Activated naive CD8-positive, alpha-beta T cell (primary cell): Measurements from ENCODE around the gene VPREB3.

Experiments used
- H3K27ac Mint-ChIP-seq: one replicate; pipeline ENCODE4 v1.8.0; 2021; ENCODE audit warnings: mixed read lengths
- H3K27me3 Mint-ChIP-seq: one replicate; pipeline ENCODE4 v1.8.0; 2021; ENCODE audit warnings: mixed read lengths
- H3K36me3 Mint-ChIP-seq: one replicate; pipeline ENCODE4 v1.8.0; 2021; ENCODE audit warnings: mixed read lengths
- H3K4me1 Mint-ChIP-seq: one replicate; pipeline ENCODE4 v1.8.0; 2021; ENCODE audit warnings: low read depth, mixed read lengths
- H3K4me3 Mint-ChIP-seq: one replicate; pipeline ENCODE4 v1.8.0; 2021; ENCODE audit warnings: mild to moderate bottlenecking, mixed read lengths
- H3K9me3 Mint-ChIP-seq: one replicate; pipeline ENCODE4 v1.8.0; 2021; ENCODE audit warnings: low read depth, mixed read lengths

Gene VPREB3

DNA sequence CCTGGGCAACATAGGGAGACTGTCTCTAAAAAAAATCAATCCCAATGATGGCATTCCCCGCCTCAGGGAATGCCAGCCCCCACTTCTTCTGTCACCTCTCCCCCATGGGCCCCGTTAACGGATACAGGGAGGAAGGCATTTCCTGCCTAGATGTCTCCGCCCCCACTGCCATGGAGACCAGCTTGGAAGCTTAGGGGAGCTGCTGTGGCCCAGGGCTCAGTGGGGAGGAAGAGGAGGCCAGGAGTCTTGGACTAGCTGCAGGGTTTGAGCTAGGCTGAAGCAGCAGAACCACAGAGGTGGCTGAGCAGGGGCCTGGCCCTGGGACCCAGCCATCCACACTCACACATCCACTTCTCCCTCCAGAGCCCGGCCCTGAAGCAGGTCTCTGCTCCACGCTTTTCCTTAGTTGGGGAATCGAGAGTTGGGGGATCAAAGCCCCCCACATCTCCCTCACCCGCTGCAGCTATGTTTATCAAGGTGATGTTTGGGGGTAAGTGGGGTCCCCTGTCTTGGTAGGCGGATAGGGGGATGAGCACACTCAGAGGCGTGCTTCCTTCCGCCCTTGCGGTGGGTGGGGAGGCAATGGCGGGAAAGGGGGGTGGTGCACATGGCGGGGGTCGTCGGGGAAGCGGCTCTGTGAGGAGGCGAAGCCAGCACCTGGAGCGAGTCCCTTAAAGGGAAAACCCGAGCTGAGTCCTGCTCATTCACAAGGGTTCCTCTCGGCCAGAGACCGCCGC lies 8.8 kb upstream of the VPREB3 start, which contains the start of gene C22orf15:
Gene C22orf15, plus strand, starts transcription at position 149 of the 737 bp plus-strand sequence. Its CDS starts 317 bp downstream, at position 466.
- Mint-ChIP-seq H3K4me1 (peaks cover 40% of the 10 kb centered on the region), H3K9me3 (no peaks in the 10 kb centered on the region), H3K27me3 (no peaks in the 10 kb centered on the region), H3K27ac (peak within 1 kb of the TSS; percentile 75), H3K36me3 (no peaks in the 10 kb centered on the region), H3K4me3 (peak within 1 kb of the TSS; percentile 76)

DNA sequence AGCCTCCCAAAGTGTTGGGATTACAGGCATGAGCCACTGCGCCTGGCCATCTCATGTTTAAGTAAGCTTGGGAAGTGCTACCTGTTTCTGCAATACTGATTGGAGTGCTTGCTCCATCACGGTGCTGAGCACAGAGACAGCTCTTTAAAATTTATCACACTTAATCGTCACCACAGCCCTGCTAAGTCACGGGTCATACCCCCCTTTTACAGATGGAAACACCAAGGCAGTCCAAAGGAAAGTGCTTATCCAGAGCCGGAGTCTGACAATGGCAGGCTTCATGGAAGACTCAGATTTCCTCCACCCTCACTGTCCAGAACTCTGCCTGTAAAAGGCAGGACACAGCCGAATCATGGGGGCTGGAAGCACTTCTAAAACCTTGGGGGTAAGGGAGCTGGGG lies 5.8 kb upstream of the VPREB3 start:
- no peaks in the 10 kb centered on the region for H3K36me3 Mint-ChIP-seq
- H3K27me3 Mint-ChIP-seq, result no peaks in the 10 kb centered on the region
- H3K9me3 Mint-ChIP-seq, result no peaks in the 10 kb centered on the region
- no peak overlapping the region for H3K27ac Mint-ChIP-seq
- peaks cover 26% of the 10 kb centered on the region for H3K4me1 Mint-ChIP-seq
- no peak overlapping the region for H3K4me3 Mint-ChIP-seq

DNA sequence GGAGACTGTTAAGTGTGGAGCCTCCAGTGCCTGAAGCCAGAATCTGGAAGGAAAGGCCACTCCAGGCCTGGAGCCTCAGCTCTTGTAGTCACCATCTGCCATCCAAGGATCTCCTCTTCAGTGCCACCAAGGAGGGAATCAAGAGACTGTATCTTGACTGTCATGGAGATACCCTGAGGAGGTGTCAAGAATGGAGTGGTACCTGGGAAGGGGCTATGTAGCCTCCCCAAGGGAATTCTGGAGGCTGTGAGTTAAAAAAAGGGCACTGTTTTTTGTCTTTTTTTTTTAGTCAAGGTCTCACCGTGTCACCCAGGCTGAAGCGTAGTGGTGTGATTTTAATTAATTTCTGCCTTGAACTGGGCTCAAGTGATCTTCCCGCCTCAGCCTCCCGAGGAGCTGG lies 5.3 kb upstream of the VPREB3 start:
- no peaks in the 10 kb centered on the region for H3K27me3 Mint-ChIP-seq
- peaks cover 21% of the 10 kb centered on the region for H3K4me1 Mint-ChIP-seq
- no peaks in the 10 kb centered on the region for H3K36me3 Mint-ChIP-seq
- no peak overlapping the region for H3K4me3 Mint-ChIP-seq
- H3K9me3 Mint-ChIP-seq, result no peaks in the 10 kb centered on the region
- no peak overlapping the region for H3K27ac Mint-ChIP-seq

DNA sequence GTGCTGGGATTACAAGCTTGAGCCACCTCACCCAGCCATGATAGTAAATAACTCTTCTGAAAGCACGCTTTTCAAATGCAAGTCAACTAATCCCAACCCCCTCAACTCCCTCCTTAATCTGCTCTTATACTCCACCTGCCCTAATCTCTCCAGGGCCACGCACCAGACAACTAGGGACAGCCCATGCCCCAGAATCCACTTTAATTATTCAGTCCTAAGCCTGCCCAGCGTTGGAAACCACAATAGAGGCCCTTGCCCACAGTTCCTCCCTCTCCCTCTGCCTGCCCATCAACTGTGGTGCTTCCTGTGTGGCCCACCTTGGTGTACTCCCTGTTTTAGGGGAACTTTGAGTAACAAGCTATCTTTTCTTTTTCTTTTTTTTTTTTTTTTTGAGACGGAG lies 2.7 kb upstream of the VPREB3 start:
- H3K4me1 Mint-ChIP-seq, result no peaks in the 10 kb centered on the region
- no peaks in the 10 kb centered on the region for H3K9me3 Mint-ChIP-seq
- no peak overlapping the region for H3K27ac Mint-ChIP-seq
- no peaks in the 10 kb centered on the region for H3K27me3 Mint-ChIP-seq
- no peak overlapping the region for H3K4me3 Mint-ChIP-seq
- no peaks in the 10 kb centered on the region for H3K36me3 Mint-ChIP-seq

DNA sequence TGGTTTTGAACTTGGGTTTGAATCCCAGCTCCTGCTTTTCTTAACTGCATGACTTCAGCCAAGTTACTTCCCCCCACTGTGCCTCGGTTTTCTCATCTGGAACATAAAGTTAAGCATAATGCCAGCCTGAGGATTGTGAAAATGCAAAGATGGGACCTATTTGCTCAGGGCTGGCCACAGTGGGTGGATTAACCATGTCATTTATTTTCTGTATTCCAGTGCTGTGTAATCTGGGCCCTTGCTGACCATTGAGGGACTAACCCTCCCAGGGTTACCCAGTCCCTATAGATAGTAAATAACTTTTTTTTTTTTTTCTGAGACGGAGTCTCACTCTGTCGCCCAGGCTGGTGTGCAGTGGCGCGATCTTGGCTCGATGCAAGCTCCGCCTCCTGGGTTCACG lies 1.5 kb upstream of the VPREB3 start:
- H3K27ac Mint-ChIP-seq, result no peak overlapping the region
- no peaks in the 10 kb centered on the region for H3K4me1 Mint-ChIP-seq

DNA sequence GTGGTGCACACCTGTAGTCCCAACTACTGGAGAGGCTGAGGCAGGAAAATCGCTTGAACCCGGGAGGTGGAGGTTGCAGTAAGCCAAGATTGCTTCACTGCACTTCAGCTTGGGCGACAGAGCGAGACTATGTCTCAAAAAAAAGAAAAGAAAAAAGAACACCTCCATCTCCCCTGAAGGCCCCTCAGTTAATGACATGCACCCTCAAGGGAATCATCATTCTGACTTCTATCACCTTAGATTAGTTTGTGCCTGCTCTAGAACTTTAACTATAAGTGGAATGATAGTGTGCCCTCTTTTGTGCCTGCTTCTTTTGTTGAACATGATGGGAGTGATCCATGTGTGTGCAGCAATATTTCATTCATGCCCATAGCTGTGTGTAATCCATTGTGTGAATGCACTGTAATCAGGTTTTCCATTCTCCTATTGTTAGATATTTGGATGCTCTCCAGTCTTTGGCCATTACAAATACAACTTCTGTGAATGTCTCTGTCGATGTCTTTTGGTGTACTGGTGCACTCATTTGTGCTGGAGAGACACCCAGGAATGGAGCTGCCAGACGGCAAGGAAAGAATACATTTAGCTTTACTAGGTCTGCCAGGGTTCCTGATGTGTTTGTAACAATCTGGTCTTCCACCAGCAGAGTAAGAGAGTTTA lies 883 bp upstream of the VPREB3 start:
- H3K4me3 Mint-ChIP-seq, result no peak overlapping the region
- no peaks in the 10 kb centered on the region for H3K9me3 Mint-ChIP-seq
- H3K27ac Mint-ChIP-seq, result no peak overlapping the region
- H3K36me3 Mint-ChIP-seq, result no peaks in the 10 kb centered on the region
- peaks cover 4% of the 10 kb centered on the region for H3K4me1 Mint-ChIP-seq
- no peaks in the 10 kb centered on the region for H3K27me3 Mint-ChIP-seq

More for the DNA sequence above, 1.5 kb upstream of the VPREB3 start:
- H3K36me3 Mint-ChIP-seq, result no peaks in the 10 kb centered on the region
- H3K27me3 Mint-ChIP-seq, result no peaks in the 10 kb centered on the region
- no peak overlapping the region for H3K4me3 Mint-ChIP-seq
- H3K9me3 Mint-ChIP-seq, result no peaks in the 10 kb centered on the region

DNA sequence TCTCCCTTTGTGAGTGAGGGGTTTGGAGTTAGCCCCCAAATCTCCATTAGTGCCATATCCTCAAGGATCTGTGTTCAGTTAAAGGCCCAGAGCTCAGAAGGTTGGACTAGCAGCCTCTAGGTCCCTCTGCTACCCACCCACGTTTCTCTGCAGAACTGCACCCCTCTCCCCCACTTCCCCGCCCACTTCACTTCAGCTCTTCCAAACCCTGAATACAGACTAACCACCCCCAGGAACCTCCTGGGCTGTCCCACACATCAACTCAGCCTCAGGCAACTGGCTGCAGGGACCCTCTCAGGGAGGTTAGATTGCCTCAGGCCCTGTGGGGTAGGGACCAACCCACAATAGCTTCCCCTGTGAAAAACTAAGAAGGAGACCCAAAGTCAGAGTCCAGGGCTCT lies 840 bp downstream of the VPREB3 start:
- Mint-ChIP-seq H3K4me1 (peaks cover 8% of the 10 kb centered on the region), H3K27ac (no peak overlapping the region), H3K9me3 (no peaks in the 10 kb centered on the region), H3K4me3 (no peak overlapping the region), H3K36me3 (no peaks in the 10 kb centered on the region), H3K27me3 (no peaks in the 10 kb centered on the region)

DNA sequence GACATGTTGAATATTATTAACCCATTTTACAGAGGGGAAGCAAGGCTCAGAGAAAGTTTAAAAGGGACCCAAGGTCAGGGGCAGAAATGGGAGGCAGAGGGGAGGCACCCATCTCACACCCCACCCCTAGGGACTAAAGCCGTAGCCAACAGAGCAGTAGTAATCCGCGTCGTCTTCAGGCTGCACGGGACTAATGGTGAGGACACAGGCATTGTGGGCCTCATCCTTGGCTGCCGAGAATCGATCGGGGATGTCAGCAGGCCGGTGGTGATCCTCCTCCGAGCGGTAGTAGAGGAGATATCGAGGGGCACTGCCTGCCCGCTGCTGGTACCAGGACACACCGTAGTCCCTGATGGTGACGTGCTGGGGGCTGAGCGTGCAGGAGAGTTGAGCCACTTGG lies 1.5 kb downstream of the VPREB3 start:
- H3K27ac Mint-ChIP-seq, result no peak overlapping the region
- no peaks in the 10 kb centered on the region for H3K27me3 Mint-ChIP-seq
- H3K4me1 Mint-ChIP-seq, result peaks cover 8% of the 10 kb centered on the region
- H3K9me3 Mint-ChIP-seq, result no peaks in the 10 kb centered on the region
- H3K4me3 Mint-ChIP-seq, result no peak overlapping the region
- no peaks in the 10 kb centered on the region for H3K36me3 Mint-ChIP-seq

DNA sequence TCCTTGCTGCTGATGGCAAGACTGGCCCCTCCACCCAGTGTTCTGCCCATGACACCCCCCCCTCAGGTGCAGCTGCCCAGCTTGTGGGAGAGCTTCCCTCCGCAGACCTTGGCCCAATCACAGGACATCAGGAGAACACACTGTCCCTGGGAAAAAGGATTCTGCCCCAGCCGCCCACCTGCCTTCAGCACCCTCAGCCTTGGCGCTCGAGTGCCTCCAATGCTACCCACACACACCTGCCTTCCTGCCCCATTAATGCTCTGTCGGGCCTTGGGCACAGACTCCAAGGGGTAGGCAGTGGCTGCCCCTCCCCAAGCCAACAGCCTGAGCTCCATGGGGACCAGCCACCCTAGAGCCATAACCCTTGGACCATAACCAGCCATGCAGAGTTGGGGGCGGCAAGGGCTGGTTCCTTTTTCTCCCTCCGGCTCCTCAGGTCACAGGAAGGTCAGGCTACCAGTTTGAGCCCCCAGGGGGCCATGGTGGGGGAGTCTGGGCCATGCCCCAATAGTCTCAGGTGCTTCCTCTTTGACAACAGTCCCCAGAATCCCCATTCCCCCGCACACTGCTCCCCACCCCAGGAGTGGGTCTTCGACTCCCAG lies 2.0 kb downstream of the VPREB3 start:
- H3K4me1 Mint-ChIP-seq, result peaks cover 8% of the 10 kb centered on the region
- no peaks in the 10 kb centered on the region for H3K27me3 Mint-ChIP-seq
- peak overlapping the region; percentile 71 for H3K4me3 Mint-ChIP-seq

DNA sequence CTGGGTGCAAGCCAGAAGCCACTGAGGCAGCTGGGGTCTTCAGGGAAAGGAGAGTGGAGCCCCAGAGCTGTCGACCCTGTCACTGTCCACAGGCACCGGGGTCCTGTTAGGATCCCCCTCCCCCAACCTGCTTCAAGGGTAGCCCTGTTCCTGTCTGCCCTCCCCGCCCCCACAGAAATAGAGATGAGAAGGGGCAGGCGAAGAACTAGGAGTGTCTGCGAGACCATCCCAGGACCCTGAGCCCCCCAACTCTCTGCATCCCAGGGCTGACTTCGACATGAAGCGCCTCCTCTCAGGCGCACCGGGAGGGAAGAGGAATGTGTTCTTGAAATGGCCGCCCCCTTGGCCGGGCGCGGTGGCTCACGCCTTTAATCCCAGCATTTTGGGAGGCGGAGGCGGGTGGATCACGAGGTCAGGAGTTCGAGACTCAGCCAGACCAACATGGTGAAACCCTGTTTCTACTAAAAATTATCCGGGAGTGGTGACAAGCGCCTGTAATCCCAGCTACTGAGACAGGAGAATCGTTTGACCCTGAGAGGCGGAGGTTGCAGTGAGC lies 2.7 kb downstream of the VPREB3 start:
- no peaks in the 10 kb centered on the region for H3K36me3 Mint-ChIP-seq
- H3K27me3 Mint-ChIP-seq, result no peaks in the 10 kb centered on the region
- H3K9me3 Mint-ChIP-seq, result no peaks in the 10 kb centered on the region
- peak overlapping the region; percentile 79 for H3K4me3 Mint-ChIP-seq
- peak overlapping the region; percentile 50 for H3K27ac Mint-ChIP-seq
- peaks cover 8% of the 10 kb centered on the region for H3K4me1 Mint-ChIP-seq

More for the DNA sequence above, 2.0 kb downstream of the VPREB3 start:
- Mint-ChIP-seq H3K36me3 (no peaks in the 10 kb centered on the region), H3K9me3 (no peaks in the 10 kb centered on the region), H3K27ac (peak overlapping the region; percentile 72)

DNA sequence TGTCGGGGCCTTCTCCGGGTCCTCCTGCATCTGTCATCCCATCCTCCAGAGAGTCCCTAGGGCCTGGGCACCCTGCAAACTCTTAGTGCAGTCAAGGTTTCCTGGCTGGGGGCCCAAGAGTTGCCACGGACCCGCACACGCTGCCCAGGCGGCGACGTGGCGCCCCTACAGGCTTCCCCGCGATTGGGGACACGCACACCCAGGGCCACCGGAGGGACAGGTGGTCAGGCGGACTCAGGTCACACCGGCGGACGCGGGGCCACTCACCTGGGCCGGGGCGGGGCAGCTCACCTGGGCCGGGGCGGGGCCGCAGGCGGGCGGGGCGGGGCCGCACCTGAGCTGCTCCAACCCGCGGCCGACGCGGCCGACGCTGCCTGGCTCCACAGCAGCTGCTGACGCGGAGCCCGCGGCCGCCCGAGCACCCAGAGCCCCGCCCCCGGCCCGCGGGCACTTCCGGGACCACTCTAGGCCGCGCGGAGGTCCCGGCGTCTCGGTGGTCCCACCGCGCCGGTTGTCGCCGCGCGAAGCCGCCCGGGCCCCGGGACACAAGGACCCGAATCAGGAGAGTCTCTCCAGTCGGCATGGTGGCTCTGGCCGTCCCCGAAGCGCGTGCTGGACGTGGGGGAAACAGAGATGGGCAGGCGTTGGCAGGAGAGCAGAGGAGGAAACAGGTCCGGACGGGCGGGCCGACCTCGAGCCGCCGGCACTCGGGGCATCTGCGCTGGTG lies 3.3 kb downstream of the VPREB3 start, which contains the start of gene ZNF70:
Gene ZNF70, minus strand, starts transcription at position 399 of the 727 bp plus-strand sequence. CDS start 5,972 bp downstream, outside the sequence.
- Mint-ChIP-seq H3K9me3 (no peaks in the 10 kb centered on the region), H3K4me3 (peak within 1 kb of the TSS; percentile 85), H3K4me1 (peaks cover 8% of the 10 kb centered on the region), H3K36me3 (no peaks in the 10 kb centered on the region), H3K27ac (peak within 1 kb of the TSS; percentile 72), H3K27me3 (no peaks in the 10 kb centered on the region)

DNA sequence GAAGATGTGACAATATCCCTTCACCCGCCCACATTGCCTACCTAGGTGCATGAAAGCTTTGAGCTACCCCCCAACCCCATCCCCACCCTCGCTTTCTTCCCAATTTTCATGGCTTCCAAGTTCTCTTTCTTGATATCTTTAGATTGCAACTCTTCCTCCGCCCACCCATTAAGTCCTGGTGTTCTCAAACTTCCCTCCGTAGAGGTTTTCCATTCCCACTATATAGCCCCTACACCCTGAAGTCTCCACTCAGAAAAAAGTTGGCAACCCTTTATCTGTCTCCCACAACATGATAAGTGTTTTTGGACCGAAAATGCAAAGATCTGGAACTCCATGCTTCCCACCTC lies 3.9 kb downstream of the VPREB3 start:
- H3K36me3 Mint-ChIP-seq, result no peaks in the 10 kb centered on the region
- H3K27ac Mint-ChIP-seq, result peak overlapping the region; percentile 55
- no peaks in the 10 kb centered on the region for H3K27me3 Mint-ChIP-seq
- peak overlapping the region; percentile 85 for H3K4me3 Mint-ChIP-seq
- H3K9me3 Mint-ChIP-seq, result no peaks in the 10 kb centered on the region
- peaks cover 8% of the 10 kb centered on the region for H3K4me1 Mint-ChIP-seq

DNA sequence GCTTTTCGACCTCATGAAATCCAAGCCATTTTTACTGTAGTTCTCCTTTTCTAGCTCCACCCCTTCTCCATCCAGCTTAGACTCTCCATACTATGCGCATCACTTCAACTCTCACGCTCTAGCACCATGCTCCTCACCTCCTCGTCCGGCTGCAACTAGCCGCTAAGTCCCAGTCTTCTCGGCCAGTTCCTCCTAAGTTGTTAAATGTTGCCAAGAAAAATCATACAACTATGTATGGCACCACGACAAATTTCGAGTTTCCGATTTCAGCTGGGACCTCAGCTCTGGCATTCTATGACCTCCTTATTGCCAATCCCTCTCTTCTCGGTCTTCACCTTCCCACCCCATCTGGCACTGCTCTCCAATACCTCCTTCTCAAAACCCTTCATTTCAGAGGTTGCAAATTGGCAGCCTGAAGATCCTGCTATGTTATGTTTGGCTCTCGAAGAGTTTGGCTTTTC lies 4.4 kb downstream of the VPREB3 start:
- Mint-ChIP-seq H3K4me3 (peak overlapping the region; percentile 85), H3K36me3 (peaks cover 4% of the 10 kb centered on the region), H3K27me3 (no peaks in the 10 kb centered on the region), H3K9me3 (no peaks in the 10 kb centered on the region), H3K4me1 (peaks cover 8% of the 10 kb centered on the region), H3K27ac (peak overlapping the region; percentile 14)

DNA sequence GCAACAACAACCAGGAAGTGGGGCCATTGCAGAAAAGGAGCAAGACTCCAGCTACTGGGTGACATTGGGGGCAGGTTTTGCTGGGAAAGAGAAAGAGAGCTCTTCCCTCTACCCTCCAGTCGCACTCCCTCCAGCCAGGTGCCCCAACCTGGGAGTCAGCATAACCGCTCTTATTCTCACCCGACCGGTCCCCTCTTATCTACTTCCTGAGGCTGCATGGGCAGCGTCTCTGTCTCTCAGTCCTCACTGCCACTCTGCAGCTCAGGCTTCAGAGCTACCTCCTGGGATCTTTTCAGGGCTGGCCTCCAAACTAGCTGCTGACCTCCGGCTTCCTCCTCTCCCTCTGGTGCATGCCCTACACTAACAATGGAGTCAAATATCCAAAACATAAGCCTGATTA lies 8.4 kb downstream of the VPREB3 start:
- Mint-ChIP-seq H3K4me3 (no peak overlapping the region), H3K27ac (no peak overlapping the region), H3K9me3 (no peaks in the 10 kb centered on the region), H3K4me1 (peaks cover 8% of the 10 kb centered on the region), H3K27me3 (no peaks in the 10 kb centered on the region), H3K36me3 (peaks cover 16% of the 10 kb centered on the region)
